B cell (primary cell): ENCODE data around the gene VASH1. TPM values are rescaled to one million over a fixed set of nuclear protein-coding genes. Genes with fewer than 3 reads are reported as not detected.

Source experiments
- ATAC-seq: fragments of 200-7000 bp; cut with Tn5 transposase; one replicate; pipeline ENCODE4 v1.10.0; 2021; ENCODE audit warnings: low read depth, mild to moderate bottlenecking, moderate number of reproducible peaks, moderate library complexity
- CTCF ChIA-PET: fragments of 350-600 bp; sonication (Branson Sonifier 250); formaldehyde crosslinking; loops from one replicate; lab custom pipeline; 2021; ENCODE audit warnings: antibody characterized with exemption, inconsistent platforms; lab: Charles Lee
- POLR2A ChIA-PET: fragments of 350-600 bp; sonication (Branson Sonifier 250); formaldehyde crosslinking; loops from one replicate; lab custom pipeline; 2021; ENCODE audit warnings: antibody characterized with exemption; lab: Charles Lee
- DNase-seq: peaks from one replicate; pipeline ENCODE4 v3.0.0; 2013
- H2AFZ ChIP-seq: 2 replicates; pipeline ENCODE4 v1.6.1; 2012; ENCODE audit warnings: mild to moderate bottlenecking, low read depth, low read length; ENCODE audit not compliant: insufficient read depth, poor library complexity, severe bottlenecking
- H3K27ac ChIP-seq, 2 donors: 1 replicate in 1 of 2; 2 replicates in 1 of 2; pipeline ENCODE4 v1.5.1; 2012 to 2013; ENCODE audit warnings: low read length in 2 of 2, mild to moderate bottlenecking in 2 of 2, moderate library complexity in 1 of 2
- H3K27me3 ChIP-seq, 4 experiments: fragments of 200-600 bp in 1 of 4; sonication (generic) in 1 of 4; replicated peaks in 1 of 4; 1 replicate in 2 of 4; 2 replicates in 2 of 4; pipeline versions ENCODE4 v1.6.1 to v1.7.0; 2013 to 2016; ENCODE audit warnings: low read length in 3 of 4, mild to moderate bottlenecking in 2 of 4, mixed read lengths in 1 of 4, moderate library complexity in 1 of 4; ENCODE audit not compliant: insufficient read depth in 4 of 4, control insufficient read depth in 3 of 4; ENCODE audit errors: control extremely low read depth in 1 of 4
- H3K36me3 ChIP-seq, 2 experiments: replicated peaks in 1 of 2; 1 replicate in 1 of 2; 2 replicates in 1 of 2; pipeline versions ENCODE4 v1.6.1 to v1.7.1; 2013; ENCODE audit warnings: low read length in 1 of 2; ENCODE audit not compliant: insufficient read depth in 2 of 2, control insufficient read depth in 1 of 2; ENCODE audit errors: control extremely low read depth in 1 of 2, extremely low read depth in 1 of 2
- H3K4me1 ChIP-seq, 2 donors: fragments of 200-600 bp in 1 of 2; sonication (generic) in 1 of 2; 1 replicate in 1 of 2; 2 replicates in 1 of 2; pipeline versions ENCODE4 v1.5.1 to v1.6.1; 2013 to 2017; ENCODE audit warnings: low read length in 2 of 2; ENCODE audit not compliant: control insufficient read depth in 2 of 2, insufficient read depth in 2 of 2
- H3K4me2 ChIP-seq: replicated peaks from 2 replicates; pipeline ENCODE3; 2012; ENCODE audit warnings: mild to moderate bottlenecking, low read depth, low read length; ENCODE audit not compliant: poor library complexity, severe bottlenecking
- H3K4me3 ChIP-seq, 5 experiments: fragments of 200-600 bp in 1 of 5; sonication (generic) in 1 of 5; 1 replicate in 3 of 5; 2 replicates in 2 of 5; pipeline versions ENCODE4 v1.5.1 to v1.7.0; 2011 to 2016; ENCODE audit warnings: low read length in 4 of 5, mild to moderate bottlenecking in 4 of 5, low read depth in 2 of 5, control low read depth in 1 of 5, moderate library complexity in 1 of 5; ENCODE audit not compliant: insufficient read depth in 1 of 5; ENCODE audit errors: control extremely low read depth in 1 of 5, extremely low read depth in 1 of 5
- H3K79me2 ChIP-seq: fragments of 200-600 bp; sonication (generic); one replicate; pipeline ENCODE4 v1.6.0; 2016; ENCODE audit warnings: low read length; ENCODE audit not compliant: control insufficient read depth, insufficient read depth
- H3K9ac ChIP-seq: fragments of 200-600 bp; sonication (generic); 2 replicates; pipeline ENCODE4 v1.6.1; 2017; ENCODE audit warnings: mild to moderate bottlenecking, low read length, moderate library complexity
- H3K9me3 ChIP-seq, 3 donors: one replicate each; pipeline versions ENCODE4 v1.6.1 to v1.7.1; 2013; ENCODE audit warnings: low read length in 2 of 3; ENCODE audit not compliant: control insufficient read depth in 2 of 3, insufficient read depth in 1 of 3; ENCODE audit errors: control extremely low read depth in 1 of 3
- H4K20me1 ChIP-seq: 2 replicates; pipeline ENCODE4 v1.6.0; 2012; ENCODE audit warnings: mild to moderate bottlenecking, low read length; ENCODE audit not compliant: insufficient read depth, control insufficient read depth, poor library complexity, severe bottlenecking
- H3K27ac Mint-ChIP-seq: one replicate; pipeline ENCODE4 v1.8.0; 2021; ENCODE audit warnings: mixed read lengths
- H3K27me3 Mint-ChIP-seq: one replicate; pipeline ENCODE4 v1.8.0; 2021; ENCODE audit warnings: mixed read lengths
- H3K4me1 Mint-ChIP-seq: one replicate; pipeline ENCODE4 v1.8.0; 2021; ENCODE audit warnings: mixed read lengths
- H3K4me3 Mint-ChIP-seq: one replicate; pipeline ENCODE4 v1.8.0; 2021; ENCODE audit warnings: mixed read lengths
- H3K9me3 Mint-ChIP-seq: one replicate; pipeline ENCODE4 v1.8.0; 2022; ENCODE audit warnings: mixed read lengths; ENCODE audit not compliant: insufficient read depth
- EZH2 ChIP-seq: IDR thresholded peaks from 2 replicates; pipeline ENCODE4 v1.6.1; 2012; ENCODE audit warnings: borderline replicate concordance, low read depth, mild to moderate bottlenecking, moderate library complexity, low read length; ENCODE audit not compliant: insufficient read depth, poor library complexity, severe bottlenecking
- WGBS: methylation state at CpG from one replicate; pipeline ENCODE4 v1.1.5; 2013; ENCODE audit warnings: missing lambda C conversion rate; ENCODE audit not compliant: insufficient coverage; 5-methylcytosine and 5-hydroxymethylcytosine counted together
- intact Hi-C: fragments of 100-400 bp; cut with micrococcal nuclease; formaldehyde crosslinking; loops from one replicate; pipeline ENCODE4 v1.10.0; 2022
- polyA plus RNA-seq: library from polyadenylated mRNA; depleted of rRNA; stranded (reverse); fragments of >200 nt; gene quantifications from 2 replicates; pipeline ENCODE4 v1.2.3, GENCODE V29; 2012
- total RNA-seq, 2 donors: library from RNA; stranded (reverse); fragments of 120-200 nt in 1 of 2; gene quantifications; 1 replicate in 1 of 2; 2 replicates in 1 of 2; pipeline versions ENCODE4 v1.2.3 to v1.2.4, GENCODE V29; 2013 to 2022
- TF ChIP-seq, protein P1 (sequence below): fragments of 200-600 bp; IDR thresholded peaks from one replicate; pipeline ENCODE4 v1.8.0; 2022; ENCODE audit warnings: antibody characterized with exemption, mild to moderate bottlenecking

The VASH1 gene
- total and polyA plus RNA-seq, 2 donors (not counting 1 experiment from before 2014, with no cell fraction given) = 0.60 to 2.7 TPM

DNA sequence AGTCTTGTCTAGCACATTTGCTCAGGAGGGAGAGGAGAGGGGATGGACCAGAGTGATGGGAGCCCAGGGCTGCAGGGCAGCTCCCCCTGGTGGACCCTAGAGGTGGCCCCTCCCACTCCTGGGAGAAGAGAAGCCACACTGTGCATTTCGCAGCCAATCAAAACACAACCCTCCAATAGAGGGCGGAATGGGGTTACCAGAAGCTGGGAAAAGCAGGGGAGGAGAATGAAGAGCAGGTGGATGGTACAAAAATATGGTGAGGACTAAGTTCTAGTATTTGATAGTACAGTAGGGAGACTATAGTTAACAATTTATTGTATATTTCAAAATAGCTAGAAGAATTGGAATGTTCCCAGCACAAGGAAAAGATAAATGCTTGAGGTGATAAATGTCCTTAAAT is 23.6 kb downstream of the VASH1 start:
- no peak overlapping the region for H3K4me3 Mint-ChIP-seq

DNA sequence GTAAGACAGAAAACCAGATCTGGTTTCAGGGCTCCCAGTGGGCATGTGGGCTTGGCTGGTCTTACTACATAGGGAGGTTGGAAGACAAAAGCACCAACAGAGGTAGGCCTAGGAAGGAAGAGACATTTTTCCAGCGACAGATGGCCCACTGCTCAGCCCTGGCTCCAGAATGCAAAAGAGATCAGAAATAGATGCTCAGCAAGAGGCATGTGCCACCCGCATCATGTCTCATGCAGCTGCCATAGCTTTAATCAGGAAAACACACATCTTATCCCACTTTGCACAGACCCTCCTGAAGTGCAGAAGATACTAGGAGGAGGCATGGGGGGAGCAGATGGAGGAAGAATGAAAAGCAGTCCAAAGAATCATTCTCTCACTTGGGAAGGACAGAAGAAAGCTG is 25.3 kb downstream of the VASH1 start:
- POLR2A ChIA-PET = no interaction called here
- H3K9ac ChIP-seq = no peak overlapping the region
- intact Hi-C loops = no loop called here
- no peaks in the 10 kb centered on the region for H3K79me2 ChIP-seq
- H3K4me1 Mint-ChIP-seq = no peaks in the 10 kb centered on the region
- no peaks in the 10 kb centered on the region for H3K27me3 Mint-ChIP-seq
- CTCF ChIA-PET = interaction anchor here (0.7 to 4.3 kb wide), 2 partner anchors 76 to 1184 kb away, joined by 3 to 35 read pairs; no protein-coding TSS in a partner anchor
- H4K20me1 ChIP-seq = no peaks in the 10 kb centered on the region
- no peaks in the 10 kb centered on the region for H3K9me3 ChIP-seq
- no peak overlapping the region for H2AFZ ChIP-seq
- no peak overlapping the region for H3K4me3 ChIP-seq
- H3K36me3 ChIP-seq = peaks cover 0 to 72% of the 10 kb centered on the region in 2 experiments
- DNase-seq (no peak), ATAC-seq (no peak)
- 100% methylated on average over 1 of the region's 2 CpGs for WGBS
- H3K4me1 ChIP-seq = no peaks in the 10 kb centered on the region
- H3K27me3 ChIP-seq = no peaks in the 10 kb centered on the region
- TF ChIP-seq EZH2 = no peak
- TF ChIP-seq, protein P1, sequence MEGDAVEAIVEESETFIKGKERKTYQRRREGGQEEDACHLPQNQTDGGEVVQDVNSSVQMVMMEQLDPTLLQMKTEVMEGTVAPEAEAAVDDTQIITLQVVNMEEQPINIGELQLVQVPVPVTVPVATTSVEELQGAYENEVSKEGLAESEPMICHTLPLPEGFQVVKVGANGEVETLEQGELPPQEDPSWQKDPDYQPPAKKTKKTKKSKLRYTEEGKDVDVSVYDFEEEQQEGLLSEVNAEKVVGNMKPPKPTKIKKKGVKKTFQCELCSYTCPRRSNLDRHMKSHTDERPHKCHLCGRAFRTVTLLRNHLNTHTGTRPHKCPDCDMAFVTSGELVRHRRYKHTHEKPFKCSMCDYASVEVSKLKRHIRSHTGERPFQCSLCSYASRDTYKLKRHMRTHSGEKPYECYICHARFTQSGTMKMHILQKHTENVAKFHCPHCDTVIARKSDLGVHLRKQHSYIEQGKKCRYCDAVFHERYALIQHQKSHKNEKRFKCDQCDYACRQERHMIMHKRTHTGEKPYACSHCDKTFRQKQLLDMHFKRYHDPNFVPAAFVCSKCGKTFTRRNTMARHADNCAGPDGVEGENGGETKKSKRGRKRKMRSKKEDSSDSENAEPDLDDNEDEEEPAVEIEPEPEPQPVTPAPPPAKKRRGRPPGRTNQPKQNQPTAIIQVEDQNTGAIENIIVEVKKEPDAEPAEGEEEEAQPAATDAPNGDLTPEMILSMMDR = no peak
- H3K27ac Mint-ChIP-seq = no peak overlapping the region
- no peak overlapping the region for H3K4me3 Mint-ChIP-seq
- no peak overlapping the region for H3K4me2 ChIP-seq
- H3K27ac ChIP-seq = no peak overlapping the region
- no peaks in the 10 kb centered on the region for H3K9me3 Mint-ChIP-seq

More for the DNA sequence above, 23.6 kb downstream of the VASH1 start:
- Mint-ChIP-seq H3K9me3 (no peaks in the 10 kb centered on the region), H3K27ac (no peak overlapping the region), H3K27me3 (no peaks in the 10 kb centered on the region), H3K4me1 (no peaks in the 10 kb centered on the region)
- Histone ChIP-seq H3K9me3 (no peaks in the 10 kb centered on the region), H2AFZ (no peak overlapping the region), H3K9ac (no peak overlapping the region), H3K27me3 (no peaks in the 10 kb centered on the region), H3K4me3 (no peak overlapping the region), H3K4me1 (no peaks in the 10 kb centered on the region), H3K36me3 (peaks cover 0 to 64% of the 10 kb centered on the region in 2 experiments), H3K4me2 (no peak overlapping the region), H3K79me2 (no peaks in the 10 kb centered on the region), H3K27ac (no peak overlapping the region), H4K20me1 (no peaks in the 10 kb centered on the region)
- POLR2A ChIA-PET = no interaction called here
- intact Hi-C loops = loop anchor here (1.0 kb wide), 1 partner anchor 75 kb away; no protein-coding TSS in a partner anchor
- no CpG with 5 or more reads among the region's 2 CpGs for WGBS
- CTCF ChIA-PET = interaction anchor here (0.7 to 4.3 kb wide), 12 partner anchors 12 to 310 kb away, joined by 3 to 35 read pairs (median 4); partner anchors contain the start of genes ANGEL1 and VASH1
- ATAC-seq = peak; percentile 84
- DNase-seq = peak; percentile 51
- no peak for TF ChIP-seq EZH2
- TF ChIP-seq, protein P1 = peak; percentile 63
